Erythroblast (primary cell): ENCODE measurements around the gene MYL9.

Experiments
- GATA1 ChIP-seq: IDR thresholded peaks from 2 replicates; pipeline ENCODE4 v1.6.1; 2011; ENCODE audit warnings: low read depth, mild to moderate bottlenecking, control low read depth, low read length, moderate library complexity
- POLR2A ChIP-seq: IDR thresholded peaks from 2 replicates; pipeline ENCODE4 v1.6.1; 2011; ENCODE audit warnings: mild to moderate bottlenecking, low read length

- no peak for TF ChIP-seq POLR2A
- no peak for TF ChIP-seq GATA1
Measured at GRCh38 chr20:36599912-36600345, 58.6 kb downstream of the MYL9 start.
